Transverse colon (tissue), 3 donors: ENCODE results near the gene AARS2.

Experiments
- CTCF ChIP-seq, 5 experiments: fragments of 200-600 bp in 3 of 5; fragments of 450-650 bp in 2 of 5; sonication (generic) in 3 of 5; IDR thresholded peaks; 1 replicate in 2 of 5; 2 replicates in 3 of 5; pipeline ENCODE4 v1.5.1; 2016 to 2017; ENCODE audit warnings: antibody characterized with exemption in 5 of 5, inconsistent platforms in 3 of 5, mild to moderate bottlenecking in 2 of 5, moderate library complexity in 1 of 5
- POLR2A ChIP-seq: fragments of 450-650 bp; IDR thresholded peaks from one replicate; pipeline ENCODE4 v1.6.1; 2016; ENCODE audit warnings: antibody characterized with exemption, mild to moderate bottlenecking, moderate library complexity

DNA sequence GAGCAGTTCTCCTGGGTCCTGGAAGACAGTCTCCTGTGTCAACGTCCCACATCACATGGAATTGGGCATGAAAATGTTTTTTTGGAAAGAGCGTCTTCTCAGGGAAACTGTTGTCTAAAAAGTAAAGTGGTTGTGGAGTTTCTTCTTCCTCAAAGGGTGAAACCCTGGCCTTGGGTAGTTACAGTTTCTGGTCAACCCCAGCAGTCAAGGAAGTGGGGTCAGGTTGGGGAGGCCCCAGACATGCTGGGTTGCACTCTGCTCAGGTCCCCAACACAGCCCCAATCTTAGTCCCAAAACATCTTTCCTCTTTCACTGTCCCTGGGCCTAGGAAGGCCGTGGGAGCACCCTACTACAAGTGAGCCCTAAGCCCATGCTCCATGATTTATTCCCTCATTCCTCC is 46.8 kb downstream of the AARS2 start:
- TF ChIP-seq POLR2A (no peak), CTCF (IDR thresholded peaks at IDR 0.05) (no peak)
